CD4-positive, alpha-beta T cell treated with Interleukin-4 for 1 hour (primary cell): ENCODE data around the gene EXOC6B.

ENCODE experiments used
- DNase-seq, 2 donors: peaks; one replicate each; pipeline ENCODE4 v3.0.0-alpha.2; 2020 to 2022

Gene EXOC6B

GRCh38 chr2:72727356-72727755 lies 98.5 kb downstream of the EXOC6B start:
- no peak for DNase-seq

GRCh38 chr2:72723769-72724370 lies 102.0 kb downstream of the EXOC6B start:
- no peak for DNase-seq

DNA sequence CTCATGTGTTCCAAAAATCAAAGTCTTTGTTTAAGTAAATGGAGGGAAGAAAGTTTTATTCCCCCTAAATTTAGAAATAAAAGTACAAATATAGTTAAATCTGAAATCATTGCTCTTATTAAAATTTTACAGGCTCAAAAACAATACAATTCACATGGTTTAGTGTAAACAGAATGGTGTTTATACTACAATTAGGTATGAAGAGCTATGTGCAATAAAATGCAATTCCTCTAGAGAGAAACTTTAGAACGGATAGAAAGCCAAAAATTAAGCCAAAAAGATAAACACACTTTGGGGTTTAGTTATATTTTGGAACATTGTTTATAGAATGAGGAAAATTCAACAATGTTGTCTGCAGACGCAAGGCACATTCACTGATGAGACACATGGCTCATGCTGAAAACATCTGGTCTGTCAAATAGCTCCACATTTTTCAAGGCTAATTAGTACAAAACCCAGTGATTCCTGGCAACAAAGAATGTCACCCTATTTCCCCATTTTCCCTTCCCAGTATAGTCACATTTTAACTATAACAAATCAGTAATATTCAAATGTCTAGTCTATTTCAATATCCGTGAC lies 103.3 kb downstream of the EXOC6B start:
- DNase-seq, result no peak

- no peak for DNase-seq
These were observed 106.4 kb downstream of the EXOC6B start for GRCh38 chr2:72719416-72719815.

GRCh38 chr2:72718876-72719275 lies 107.0 kb downstream of the EXOC6B start:
- DNase-seq, result no peak

GRCh38 chr2:72716601-72717000 lies 109.2 kb downstream of the EXOC6B start:
- DNase-seq, result no peak

DNA sequence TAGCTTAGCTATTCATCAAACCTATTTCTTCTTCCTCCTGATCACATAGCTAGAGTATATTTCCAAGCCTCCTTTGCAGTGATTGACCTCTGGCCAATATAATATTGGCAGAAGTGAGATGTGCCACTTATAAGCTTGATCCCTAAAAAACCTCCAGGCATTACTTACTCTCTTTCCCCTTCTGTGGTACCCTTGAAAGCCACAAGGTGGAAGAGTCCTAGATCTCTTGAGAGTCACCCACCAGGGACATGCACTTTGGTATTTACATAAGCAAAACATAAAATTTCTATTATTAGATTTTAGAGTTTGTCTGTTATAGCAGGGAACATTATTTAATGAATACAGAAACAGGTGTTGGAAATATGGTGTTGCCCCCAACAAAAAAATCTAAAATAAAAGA lies 112.0 kb downstream of the EXOC6B start:
- no peak for DNase-seq

DNA sequence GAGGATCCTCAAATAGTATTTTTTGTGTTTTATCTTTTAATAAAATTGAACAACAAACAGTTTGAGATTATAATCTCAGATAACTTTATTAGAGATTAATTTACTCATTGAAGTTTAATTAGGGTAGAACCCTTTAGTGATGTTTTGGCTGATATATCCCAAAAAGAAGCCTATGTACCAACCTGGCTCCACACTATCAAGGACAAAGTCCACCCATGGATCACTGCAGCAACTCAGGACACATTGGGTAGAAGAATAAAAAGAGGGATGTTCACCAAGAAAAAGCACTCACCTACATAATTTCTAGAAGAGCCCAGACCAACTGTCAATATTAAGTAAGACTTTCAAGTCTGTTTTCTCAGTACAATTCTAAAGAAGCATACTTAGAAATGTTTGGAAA lies 112.9 kb downstream of the EXOC6B start:
- DNase-seq, result no peak

- DNase-seq, result no peak
These were observed 113.5 kb downstream of the EXOC6B start for GRCh38 chr2:72712304-72712703.

- DNase-seq, result no peak
These were observed 115.2 kb downstream of the EXOC6B start for GRCh38 chr2:72710418-72711152.

DNA sequence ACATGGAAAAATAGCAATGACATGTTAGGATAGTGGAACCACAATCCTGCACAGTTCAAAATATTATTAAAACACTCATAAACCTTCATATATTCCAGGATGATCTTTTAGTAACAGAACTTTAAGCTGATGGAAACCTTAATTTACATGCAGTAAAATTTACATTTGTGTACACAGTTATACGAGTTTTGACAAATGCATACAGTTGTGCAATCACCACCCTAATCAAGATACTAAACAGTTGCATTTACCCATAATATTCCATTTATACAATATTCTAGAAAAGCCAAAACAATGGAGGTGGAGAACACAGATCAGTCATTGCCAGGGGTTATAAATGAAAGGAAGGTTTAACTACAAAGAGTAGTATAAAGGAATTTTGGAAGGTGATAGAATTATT lies 117.6 kb downstream of the EXOC6B start:
- DNase-seq, result no peak

GRCh38 chr2:72698300-72698699 lies 127.5 kb downstream of the EXOC6B start:
- no peak for DNase-seq

DNA sequence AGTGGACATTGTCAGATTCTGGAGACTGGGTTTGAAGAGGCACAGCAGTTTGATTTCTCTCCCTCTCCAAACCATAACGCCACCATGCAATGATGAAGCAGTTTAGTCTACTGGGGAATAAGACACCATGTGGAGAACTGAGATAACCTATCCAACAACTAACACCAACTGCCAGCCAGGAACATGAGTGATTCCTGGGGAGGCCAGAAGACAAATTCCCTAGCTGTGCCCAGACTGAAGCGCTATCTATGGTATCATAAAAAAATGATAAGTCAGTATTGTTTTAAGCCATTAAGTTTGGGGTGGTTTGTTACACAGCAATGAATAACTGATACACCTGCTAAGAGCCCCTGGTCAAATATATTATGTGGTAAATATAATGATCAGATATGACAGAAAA lies 129.3 kb downstream of the EXOC6B start:
- no peak for DNase-seq

DNA sequence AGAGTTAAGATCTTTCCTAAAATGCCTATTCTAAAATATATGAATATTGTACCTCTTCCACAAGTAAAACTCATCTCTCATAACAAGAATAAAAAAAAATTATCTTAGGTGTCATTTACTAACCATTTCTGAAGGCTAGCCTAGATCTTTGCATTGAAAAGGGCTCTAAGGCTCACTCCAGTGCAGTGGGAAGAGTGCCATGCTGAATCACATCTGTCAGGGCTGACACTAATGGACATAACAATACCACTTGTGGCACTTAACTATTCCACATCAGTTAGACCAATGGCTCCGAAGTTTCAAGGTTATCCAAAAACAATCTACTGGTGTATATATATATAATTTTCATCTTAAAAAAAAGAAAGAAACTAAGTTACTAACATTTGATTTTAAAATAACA lies 130.2 kb downstream of the EXOC6B start:
- DNase-seq, result no peak

DNA sequence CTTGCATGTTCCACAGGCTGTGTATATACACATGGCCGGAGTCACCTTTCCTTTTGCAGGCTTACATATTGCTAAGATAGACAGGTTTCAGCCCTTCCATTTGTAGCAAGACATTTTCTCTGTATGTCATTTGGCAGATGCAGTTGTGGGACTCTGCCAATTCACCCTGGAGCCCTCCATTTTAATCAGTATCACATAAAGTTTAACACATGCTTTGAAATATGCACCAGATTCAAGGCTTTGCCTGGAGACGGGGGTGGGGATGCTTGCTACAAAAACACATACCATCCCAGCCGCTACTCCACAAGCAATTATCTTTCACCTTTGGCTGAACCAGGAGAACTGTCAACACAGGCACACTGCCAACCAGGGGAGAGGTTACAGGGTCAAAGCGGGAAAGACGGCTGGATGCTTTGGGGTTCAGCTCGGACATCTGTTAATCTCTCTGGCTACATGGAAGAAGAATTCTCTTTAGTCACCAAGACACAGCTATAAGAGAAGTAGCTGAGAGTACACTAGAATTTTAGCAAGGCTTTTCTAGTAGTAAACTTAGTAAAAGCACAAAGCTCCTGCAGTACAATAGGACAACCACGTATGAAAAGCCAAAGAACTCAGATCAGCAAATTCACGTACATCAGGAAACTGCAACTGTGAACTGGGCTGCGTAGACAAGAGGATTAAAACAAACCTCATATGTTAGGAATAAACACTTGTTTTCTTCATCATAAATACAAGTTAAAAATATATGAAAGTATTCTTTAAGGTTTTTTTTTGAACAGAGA lies 130.9 kb downstream of the EXOC6B start:
- DNase-seq, result no peak

DNA sequence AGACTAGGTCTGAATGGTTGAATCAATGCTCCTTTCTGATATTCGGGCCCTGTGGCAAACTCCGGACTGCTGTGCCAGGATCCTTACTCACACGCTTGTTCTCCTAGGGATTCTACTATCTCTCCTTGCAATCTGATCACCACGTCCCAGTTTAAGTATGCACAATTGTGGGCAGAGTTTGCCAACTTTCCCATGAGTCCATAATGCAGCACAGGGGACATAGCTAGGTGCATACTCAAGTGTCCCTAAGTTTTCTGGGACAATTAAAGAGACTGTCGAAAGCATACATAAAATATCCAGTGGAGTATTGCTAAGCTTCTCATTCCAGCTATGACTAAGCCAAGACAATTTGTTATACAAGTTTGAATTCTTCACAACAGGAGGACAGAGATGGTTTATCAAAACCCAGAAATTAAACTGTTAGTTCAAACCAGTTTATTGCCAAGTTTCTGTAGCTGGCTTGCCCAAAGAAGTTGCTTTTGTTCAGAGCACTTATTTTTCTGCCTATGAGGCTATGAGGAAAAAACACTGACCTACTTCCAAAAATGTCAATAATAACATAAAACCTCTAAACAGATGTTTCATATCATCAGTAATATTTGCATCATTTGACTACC lies 136.1 kb downstream of the EXOC6B start:
- DNase-seq, result no peak

DNA sequence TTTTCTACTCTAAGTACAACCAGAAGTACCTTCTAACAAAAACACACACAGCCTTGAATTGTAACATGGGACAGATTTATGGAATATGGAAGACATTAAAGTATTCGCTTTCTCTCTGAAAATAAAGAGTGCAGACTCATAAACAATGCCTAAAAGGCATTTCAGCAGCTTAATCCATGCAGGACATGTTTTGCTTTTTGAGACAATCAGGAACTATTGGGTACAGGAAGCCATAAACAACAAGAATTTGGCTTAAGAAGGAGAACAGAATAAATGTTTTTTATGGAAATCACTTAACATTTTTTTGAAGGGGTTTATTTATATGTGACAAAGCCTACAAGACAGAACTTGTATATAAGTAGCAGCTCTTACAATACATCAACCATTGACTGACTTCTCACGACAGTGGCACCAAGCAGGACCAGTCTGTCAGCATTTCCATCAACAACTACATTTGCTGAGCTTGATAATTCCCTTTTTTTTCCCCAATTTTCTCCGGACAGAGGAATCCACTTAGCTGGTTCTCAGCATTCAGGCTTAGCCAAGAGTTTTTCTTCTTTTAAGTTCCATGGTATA lies 140.1 kb downstream of the EXOC6B start:
- DNase-seq, result no peak

- DNase-seq, result no peak
These were observed 143.8 kb downstream of the EXOC6B start for GRCh38 chr2:72682061-72682460.

DNA sequence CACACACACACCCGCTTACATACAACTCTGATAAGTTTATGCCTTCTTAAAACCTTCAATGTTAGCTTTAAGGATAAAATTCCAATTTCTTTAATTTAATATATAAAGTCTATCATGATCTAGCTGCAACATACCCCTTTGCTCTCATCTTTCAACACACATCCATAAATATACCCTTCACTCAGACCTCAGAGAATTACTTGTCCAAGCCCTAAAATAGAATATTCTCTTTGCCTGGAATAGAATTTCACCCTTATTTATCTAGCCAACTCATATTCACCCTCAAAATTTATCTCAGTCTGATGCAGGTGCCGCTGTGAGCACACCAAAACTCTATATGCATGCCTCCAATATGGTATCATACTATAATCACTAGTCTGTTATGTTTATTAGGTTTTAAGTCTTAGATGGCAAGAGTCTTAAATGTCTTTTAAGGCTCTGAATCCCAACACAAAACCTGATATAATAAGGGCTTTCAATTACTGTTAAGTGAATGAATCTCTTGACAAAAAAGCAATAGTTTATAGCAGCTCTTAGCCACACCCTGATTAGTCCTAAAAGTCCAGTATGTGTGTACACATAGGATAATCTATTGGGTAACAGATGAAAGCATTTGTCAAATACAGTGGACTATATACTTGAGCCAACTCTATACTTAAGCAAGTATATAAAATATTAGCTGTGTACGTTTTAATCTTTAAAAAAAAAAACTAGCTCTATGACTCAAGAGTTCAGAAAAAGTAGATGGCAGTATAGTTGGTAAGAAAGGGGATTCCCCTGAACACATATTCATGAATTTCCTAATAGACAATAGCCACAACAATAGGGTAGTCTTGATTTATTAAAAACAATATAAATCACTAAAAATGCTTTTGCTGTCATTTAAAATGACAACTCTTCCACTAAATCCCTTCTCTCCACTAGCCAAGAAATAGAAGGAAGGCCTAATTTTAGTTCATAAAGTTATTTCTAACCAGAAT lies 144.5 kb downstream of the EXOC6B start:
- DNase-seq, result no peak

- no peak for DNase-seq
These were observed 147.8 kb downstream of the EXOC6B start for GRCh38 chr2:72678024-72678423.

- no peak for DNase-seq
These were observed 149.3 kb downstream of the EXOC6B start for GRCh38 chr2:72676341-72677025.
